ENCODE measurements around the gene IGFBP5.
A peak's percentile ranks its signal among the peaks of the same experiment; 100 is the strongest.

Gene IGFBP5

GRCh38 chr2:216636551-216637450 is 58.5 kb downstream of the IGFBP5 start:
- no peak for DNase-seq

GRCh38 chr2:216635701-216636550 is 59.4 kb downstream of the IGFBP5 start:
- no peak for DNase-seq

- no peak for DNase-seq
Observed at GRCh38 chr2:216635171-216635570, 60.2 kb downstream of the IGFBP5 start.

GRCh38 chr2:216634370-216635148 is 60.8 kb downstream of the IGFBP5 start:
- DNase-seq, result no peak

GRCh38 chr2:216633616-216634369 is 61.6 kb downstream of the IGFBP5 start:
- peak; percentile 49 for DNase-seq

GRCh38 chr2:216632952-216633615 is 62.3 kb downstream of the IGFBP5 start, which contains the start of gene IGFBP2:
Gene IGFBP2, plus strand, starts transcription at chr2:216633420. Its CDS starts 104 bp downstream, at chr2:216633524.
- peak; percentile 49 for DNase-seq

GRCh38 chr2:216632346-216632951 is 62.9 kb downstream of the IGFBP5 start:
- no peak for DNase-seq

GRCh38 chr2:216629784-216630183 is 65.6 kb downstream of the IGFBP5 start:
- no peak for DNase-seq

GRCh38 chr2:216626875-216627245 is 68.5 kb downstream of the IGFBP5 start:
- DNase-seq, result no peak

- no peak for DNase-seq
Observed at GRCh38 chr2:216626168-216626874, 69.0 kb downstream of the IGFBP5 start.

- no peak for DNase-seq
Observed at GRCh38 chr2:216624251-216624650, 71.1 kb downstream of the IGFBP5 start.

- no peak for DNase-seq
Observed at GRCh38 chr2:216622526-216622925, 72.8 kb downstream of the IGFBP5 start.
